Measurements from ENCODE around the gene MYBPHL. TPM values are rescaled to one million over a fixed set of nuclear protein-coding genes. Genes with fewer than 3 reads are reported as not detected.

The MYBPHL gene
- total RNA-seq, 1 experiment from 2014 or later, result not detected

- H3K27me3 ChIP-seq (ENCODE audit: low read length), result no peaks in the 10 kb centered on the region
- intact Hi-C loops (cut with micrococcal nuclease), result no loop called here
- no peak overlapping the region for H3K9ac ChIP-seq (ENCODE audit: low read length)
- H2AFZ ChIP-seq (ENCODE audit: low read length), result no peak overlapping the region
- H3K4me3 ChIP-seq (ENCODE audit: low read length), result no peak overlapping the region
- H3K9me2 ChIP-seq (replicated peaks; ENCODE audit: low read length), result no peaks in the 10 kb centered on the region
- H4K20me1 ChIP-seq (ENCODE audit: low read length), result no peaks in the 10 kb centered on the region
- ChIA-PET POLR2A (ENCODE audit: unreplicated experiment) (no interaction called here), CTCF (no interaction called here)
- no peak for ATAC-seq
- peak overlapping the region; percentile 18; the same call in 1 of the 2 replicates for H3K4me2 ChIP-seq (ENCODE audit: low read length)
- DNase-seq, result no peak
- H3K79me2 ChIP-seq (ENCODE audit: low read length), result no peaks in the 10 kb centered on the region
- H3K36me3 ChIP-seq (ENCODE audit: low read depth, low read length), result no peaks in the 10 kb centered on the region
- H3K4me1 ChIP-seq (ENCODE audit: insufficient read depth, low read length), result peaks cover 12% of the 10 kb centered on the region
- BruUV-seq (replicated peaks), result no TSS peak
- peak overlapping the region; percentile 10; the same call in 1 of the 2 replicates for H3K27ac ChIP-seq (ENCODE audit: low read length)
- no peaks in the 10 kb centered on the region for H3K9me3 ChIP-seq (ENCODE audit: low read length)
- no peak for TF ChIP-seq EZH2 (IDR thresholded peaks at IDR 0.05; ENCODE audit: low read length, unreplicated experiment)
- H3F3A ChIP-seq (ENCODE audit: low read length, unreplicated experiment), result no peaks in the 10 kb centered on the region
Observed at GRCh38 chr1:109257682-109258421, 49.0 kb downstream of the MYBPHL start.

- no peaks in the 10 kb centered on the region for H3K79me2 ChIP-seq (ENCODE audit: low read length)
- TF ChIP-seq EZH2phosphoT487 (IDR thresholded peaks at IDR 0.05; ENCODE audit: borderline replicate concordance, low read length), result no peak
- TF ChIP-seq EZH2 (IDR thresholded peaks at IDR 0.05; ENCODE audit: low read length, unreplicated experiment), result no peak
- no peak for TF ChIP-seq CTCF (conservative IDR thresholded peaks at IDR 0.05; ENCODE audit: low read depth, low read length)
- peak overlapping the region; percentile 44 for H3K27ac ChIP-seq (ENCODE audit: low read length)
- peaks cover 12% of the 10 kb centered on the region for H3K4me1 ChIP-seq (ENCODE audit: insufficient read depth, low read length)
- no peaks in the 10 kb centered on the region for H4K20me1 ChIP-seq (ENCODE audit: low read length)
- H3K36me3 ChIP-seq (ENCODE audit: low read depth, low read length), result no peaks in the 10 kb centered on the region
- no peaks in the 10 kb centered on the region for H3F3A ChIP-seq (ENCODE audit: low read length, unreplicated experiment)
- H3K9me3 ChIP-seq (ENCODE audit: low read length), result no peaks in the 10 kb centered on the region
- no peak overlapping the region for H3K9ac ChIP-seq (ENCODE audit: low read length)
- peak; percentile 84 for DNase-seq
- no TSS peak for BruUV-seq (replicated peaks)
- peak overlapping the region; percentile 18; the same call in 1 of the 2 replicates for H3K4me2 ChIP-seq (ENCODE audit: low read length)
- CTCF ChIA-PET, result no interaction called here
- H3K4me3 ChIP-seq (ENCODE audit: low read length), result no peak overlapping the region
- POLR2A ChIA-PET (ENCODE audit: unreplicated experiment), result interaction anchor here (0.6 kb wide), 1 partner anchor 32 kb away, joined by 3 read pairs; no protein-coding TSS in a partner anchor
- H3K9me2 ChIP-seq (replicated peaks; ENCODE audit: low read length), result no peaks in the 10 kb centered on the region
- peak; percentile 72 for ATAC-seq
- H3K27me3 ChIP-seq (ENCODE audit: low read length), result no peaks in the 10 kb centered on the region
- intact Hi-C loops (cut with micrococcal nuclease), result no loop called here
- H2AFZ ChIP-seq (ENCODE audit: low read length), result no peak overlapping the region
Observed at GRCh38 chr1:109256971-109257681, 49.7 kb downstream of the MYBPHL start.

- ChIA-PET CTCF (no interaction called here), POLR2A (ENCODE audit: unreplicated experiment) (no interaction called here)
- no peak for ATAC-seq
- no peak for DNase-seq
- H3K4me3 ChIP-seq (ENCODE audit: low read length), result no peak overlapping the region
- no peaks in the 10 kb centered on the region for H3K27me3 ChIP-seq (ENCODE audit: low read length)
- no peaks in the 10 kb centered on the region for H3K79me2 ChIP-seq (ENCODE audit: low read length)
- H3K9me3 ChIP-seq (ENCODE audit: low read length), result no peaks in the 10 kb centered on the region
- TF ChIP-seq EZH2 (IDR thresholded peaks at IDR 0.05; ENCODE audit: low read length, unreplicated experiment) (no peak), EZH2phosphoT487 (IDR thresholded peaks at IDR 0.05; ENCODE audit: borderline replicate concordance, low read length) (no peak), CTCF (conservative IDR thresholded peaks at IDR 0.05; ENCODE audit: low read depth, low read length) (no peak)
- peaks cover 12% of the 10 kb centered on the region for H3K4me1 ChIP-seq (ENCODE audit: insufficient read depth, low read length)
- no peak overlapping the region for H3K4me2 ChIP-seq (ENCODE audit: low read length)
- intact Hi-C loops (cut with micrococcal nuclease), result no loop called here
- H3K27ac ChIP-seq (ENCODE audit: low read length), result no peak overlapping the region
- no peaks in the 10 kb centered on the region for H3K9me2 ChIP-seq (replicated peaks; ENCODE audit: low read length)
- BruUV-seq (replicated peaks), result no TSS peak
- H2AFZ ChIP-seq (ENCODE audit: low read length), result no peak overlapping the region
- H4K20me1 ChIP-seq (ENCODE audit: low read length), result no peaks in the 10 kb centered on the region
- H3K9ac ChIP-seq (ENCODE audit: low read length), result no peak overlapping the region
- no peaks in the 10 kb centered on the region for H3K36me3 ChIP-seq (ENCODE audit: low read depth, low read length)
- H3F3A ChIP-seq (ENCODE audit: low read length, unreplicated experiment), result no peaks in the 10 kb centered on the region
Observed at GRCh38 chr1:109256085-109256484, 50.7 kb downstream of the MYBPHL start.

Data from PC-3 (cell line).